CD4-positive, alpha-beta memory T cell (primary cell): ENCODE measurements around the gene DHRS3. TPM values are rescaled to one million over a fixed set of nuclear protein-coding genes. Genes with fewer than 3 reads are reported as not detected.
"Not testable (repeated sequence)": the region's sequence is repeated elsewhere in the genome, so short reads cannot be mapped to it uniquely, and the experiment has no call there.

Experiments used
- CTCF ChIA-PET: fragments of 350-600 bp; sonication (Branson Sonifier 250); formaldehyde crosslinking; loops from one replicate; lab custom pipeline; 2021; ENCODE audit warnings: inconsistent platforms; ENCODE audit not compliant: partially characterized antibody; lab: Charles Lee
- POLR2A ChIA-PET: fragments of 350-600 bp; sonication (Branson Sonifier 250); formaldehyde crosslinking; loops from one replicate; lab custom pipeline; 2021; ENCODE audit not compliant: partially characterized antibody; lab: Charles Lee
- DNase-seq, 5 donors: peaks; one replicate each; pipeline versions ENCODE4 v3.0.0 to v3.0.0-alpha.2; 2020 to 2022; ENCODE audit warnings: mixed read lengths in 1 of 5
- H3K27ac ChIP-seq: one replicate; pipeline ENCODE4 v1.7.0; 2013; ENCODE audit warnings: low read depth, low read length
- H3K27me3 ChIP-seq: 2 replicates; pipeline ENCODE4 v1.7.0; 2013; ENCODE audit warnings: mild to moderate bottlenecking, low read length, moderate library complexity; ENCODE audit not compliant: insufficient read depth
- H3K36me3 ChIP-seq: 2 replicates; pipeline ENCODE4 v1.7.0; 2013; ENCODE audit warnings: mild to moderate bottlenecking, low read length, moderate library complexity; ENCODE audit not compliant: insufficient read depth
- H3K4me1 ChIP-seq: 2 replicates; pipeline ENCODE4 v1.7.0; 2013; ENCODE audit warnings: mild to moderate bottlenecking, low read length, moderate library complexity; ENCODE audit not compliant: insufficient read depth
- H3K4me3 ChIP-seq, 2 donors: one replicate each; pipeline ENCODE4 v1.7.0; 2013; ENCODE audit warnings: low read length in 2 of 2, mild to moderate bottlenecking in 1 of 2
- H3K9me3 ChIP-seq, 2 donors: one replicate each; pipeline ENCODE4 v1.7.0; 2013; ENCODE audit warnings: low read length in 2 of 2, control low read depth in 1 of 2; ENCODE audit not compliant: control insufficient read depth in 1 of 2
- H3K27ac Mint-ChIP-seq, 7 donors: one replicate each; pipeline ENCODE4 v1.8.0; 2020 to 2021; ENCODE audit warnings: mixed read lengths in 7 of 7, mild to moderate bottlenecking in 6 of 7, inconsistent platforms in 3 of 7, moderate library complexity in 3 of 7
- H3K27me3 Mint-ChIP-seq, 2 donors: one replicate each; pipeline ENCODE4 v1.8.0; 2020 to 2021; ENCODE audit warnings: mixed read lengths in 2 of 2
- H3K36me3 Mint-ChIP-seq, 2 donors: one replicate each; pipeline ENCODE4 v1.8.0; 2020 to 2021; ENCODE audit warnings: mixed read lengths in 2 of 2, inconsistent platforms in 1 of 2, mild to moderate bottlenecking in 1 of 2
- H3K4me1 Mint-ChIP-seq, 4 donors: one replicate each; pipeline ENCODE4 v1.8.0; 2020 to 2021; ENCODE audit warnings: mixed read lengths in 4 of 4, mild to moderate bottlenecking in 1 of 4
- H3K4me3 Mint-ChIP-seq, 8 donors: one replicate each; pipeline ENCODE4 v1.8.0; 2020 to 2021; ENCODE audit warnings: mixed read lengths in 8 of 8, mild to moderate bottlenecking in 7 of 8, moderate library complexity in 6 of 8, inconsistent platforms in 3 of 8
- H3K9me3 Mint-ChIP-seq, 8 donors: one replicate each; pipeline ENCODE4 v1.8.0; 2020 to 2021; ENCODE audit warnings: mixed read lengths in 8 of 8, mild to moderate bottlenecking in 5 of 8, inconsistent platforms in 3 of 8, moderate library complexity in 1 of 8
- intact Hi-C: fragments of 100-400 bp; cut with micrococcal nuclease; formaldehyde crosslinking; loops from one replicate; pipeline ENCODE4 v1.15.1; 2023
- polyA plus RNA-seq, 2 donors: library from polyadenylated mRNA; unstranded; fragments of 300-500 nt; fragmentation: Illumina TruSeq; gene quantifications; one replicate each; pipeline ENCODE4 v1.2.3, GENCODE V29; 2021
- total RNA-seq, 2 experiments: library from RNA; stranded (reverse); gene quantifications; one replicate each; pipeline ENCODE4 v1.2.3, GENCODE V29; 2021

Gene DHRS3
- total and polyA plus RNA-seq, 4 experiments from 2014 or later: 30.1 to 91.8 (median 64.0) TPM

- H3K27me3 ChIP-seq: no peaks in the 10 kb centered on the region
- no peak for DNase-seq
- peaks cover 0 to 2% of the 10 kb centered on the region in 2 donors for H3K27me3 Mint-ChIP-seq
- H3K36me3 ChIP-seq: no peaks in the 10 kb centered on the region
- intact Hi-C loops: no loop called here
- H3K9me3 ChIP-seq: no peaks in the 10 kb centered on the region
- H3K27ac ChIP-seq: no peak overlapping the region
- H3K9me3 Mint-ChIP-seq: peaks cover 0 to 19% (median 16%) of the 10 kb centered on the region in 8 donors
- ChIA-PET CTCF (interaction anchor here (1.2 kb wide), 1 partner anchor 119 kb away, joined by 3 read pairs; no protein-coding TSS in a partner anchor), POLR2A (no interaction called here)
- peaks cover 0 to 2% (median 0%) of the 10 kb centered on the region in 4 donors for H3K4me1 Mint-ChIP-seq
- peaks cover 19 to 25% of the 10 kb centered on the region in 2 donors for H3K36me3 Mint-ChIP-seq
- no peaks in the 10 kb centered on the region for H3K4me1 ChIP-seq
- H3K4me3 ChIP-seq: no peak overlapping the region
- no peak overlapping the region for H3K27ac Mint-ChIP-seq
- no peak overlapping the region for H3K4me3 Mint-ChIP-seq
These were observed 78.1 kb downstream of the DHRS3 start for GRCh38 chr1:12539705-12540579.

GRCh38 chr1:12539320-12539704 lies 78.7 kb downstream of the DHRS3 start:
- Mint-ChIP-seq H3K4me3 (no peak overlapping the region), H3K27ac (no peak overlapping the region), H3K4me1 (peaks cover 0 to 2% (median 0%) of the 10 kb centered on the region in 4 donors), H3K36me3 (peaks cover 19 to 25% of the 10 kb centered on the region in 2 donors), H3K9me3 (peaks cover 0 to 19% (median 16%) of the 10 kb centered on the region in 8 donors), H3K27me3 (peaks cover 0 to 2% of the 10 kb centered on the region in 2 donors)
- Histone ChIP-seq H3K36me3 (no peaks in the 10 kb centered on the region), H3K27ac (no peak overlapping the region), H3K27me3 (no peaks in the 10 kb centered on the region), H3K4me1 (no peaks in the 10 kb centered on the region), H3K9me3 (no peaks in the 10 kb centered on the region), H3K4me3 (no peak overlapping the region)
- no peak for DNase-seq
- intact Hi-C loops: no loop called here
- ChIA-PET POLR2A (interaction anchor here (0.7 kb wide), 1 partner anchor 710 kb away, joined by 5 read pairs; no protein-coding TSS in a partner anchor), CTCF (no interaction called here)

DNA sequence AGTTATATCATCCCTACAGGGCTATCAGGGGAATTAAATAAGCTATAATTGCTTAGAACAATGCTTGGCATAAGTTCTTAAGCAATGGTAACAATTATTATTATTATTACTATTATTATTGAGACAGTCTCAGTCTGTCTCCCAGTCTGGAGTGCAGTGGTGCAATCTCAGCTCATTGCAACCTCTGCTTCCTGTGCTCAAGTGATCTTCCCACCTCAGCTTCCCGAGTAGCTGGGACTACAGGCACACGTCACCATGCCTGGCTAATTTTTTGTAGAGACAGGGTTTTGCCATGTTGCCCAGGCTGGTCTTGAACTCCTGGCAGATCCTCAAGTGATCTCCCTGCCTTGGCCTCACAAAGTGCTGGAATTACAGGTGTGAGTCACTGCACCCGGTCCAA lies 79.5 kb downstream of the DHRS3 start:
- H3K4me3 ChIP-seq, H3K27ac Mint-ChIP-seq, DNase-seq, CTCF ChIA-PET, H3K4me1 Mint-ChIP-seq, H3K4me3 Mint-ChIP-seq, H3K9me3 ChIP-seq, H3K27ac ChIP-seq, intact Hi-C loops, H3K27me3 ChIP-seq, H3K27me3 Mint-ChIP-seq, H3K4me1 ChIP-seq, H3K36me3 ChIP-seq: not testable (repeated sequence)
- Mint-ChIP-seq H3K36me3 (peaks cover 22 to 25% of the 10 kb centered on the region in 2 donors), H3K9me3 (peaks cover 0 to 19% (median 16%) of the 10 kb centered on the region in 8 donors)
- POLR2A ChIA-PET: interaction anchor here (1.2 kb wide), 1 partner anchor 28 kb away, joined by 4 read pairs; no protein-coding TSS in a partner anchor

GRCh38 chr1:12537906-12538461 lies 80.0 kb downstream of the DHRS3 start:
- POLR2A ChIA-PET: interaction anchor here (1.2 kb wide), 1 partner anchor 27 kb away, joined by 4 read pairs; no protein-coding TSS in a partner anchor

DNA sequence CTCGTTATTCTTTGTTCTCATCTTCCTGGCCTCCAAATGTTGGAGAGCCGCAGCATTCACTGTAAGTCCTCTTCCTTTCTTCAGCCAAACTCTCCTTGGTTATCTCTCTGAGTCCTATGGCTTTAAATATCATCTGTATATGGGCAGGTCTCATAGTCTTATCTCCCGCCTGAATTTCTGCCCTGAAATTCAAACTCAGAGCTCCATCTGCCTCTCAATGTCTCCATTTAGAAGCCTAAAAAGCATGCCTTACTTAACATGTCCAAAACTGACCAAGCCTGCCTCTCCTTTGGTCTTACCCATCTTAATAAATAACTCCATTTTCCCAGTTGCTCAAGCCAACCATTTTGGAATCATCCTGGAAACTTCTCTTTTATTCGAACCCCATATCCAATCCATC lies 80.7 kb downstream of the DHRS3 start:
- Histone ChIP-seq H3K4me3 (no peak overlapping the region), H3K27me3 (no peaks in the 10 kb centered on the region), H3K27ac (no peak overlapping the region), H3K36me3 (no peaks in the 10 kb centered on the region), H3K4me1 (no peaks in the 10 kb centered on the region), H3K9me3 (no peaks in the 10 kb centered on the region)
- H3K4me3 Mint-ChIP-seq: no peak overlapping the region
- POLR2A ChIA-PET: interaction anchor here (1.2 kb wide), 1 partner anchor 27 kb away, joined by 4 read pairs; no protein-coding TSS in a partner anchor
- DNase-seq: no peak
- peaks cover 22 to 28% of the 10 kb centered on the region in 2 donors for H3K36me3 Mint-ChIP-seq
- H3K4me1 Mint-ChIP-seq: peaks cover 0 to 2% (median 0%) of the 10 kb centered on the region in 4 donors
- peak overlapping the region in 1 of 7 donors; percentile 7 for H3K27ac Mint-ChIP-seq
- H3K27me3 Mint-ChIP-seq: no peaks in the 10 kb centered on the region
- intact Hi-C loops: no loop called here
- CTCF ChIA-PET: no interaction called here
- peaks cover 0 to 19% (median 16%) of the 10 kb centered on the region in 8 donors for H3K9me3 Mint-ChIP-seq

More at GRCh38 chr1:12537906-12538461, 80.0 kb downstream of the DHRS3 start:
- Mint-ChIP-seq H3K9me3 (peaks cover 0 to 19% (median 16%) of the 10 kb centered on the region in 8 donors), H3K36me3 (peaks cover 22 to 27% of the 10 kb centered on the region in 2 donors), H3K27me3 (no peaks in the 10 kb centered on the region), H3K4me1 (peaks cover 0 to 2% (median 0%) of the 10 kb centered on the region in 4 donors), H3K27ac (no peak overlapping the region), H3K4me3 (no peak overlapping the region)
- Histone ChIP-seq H3K9me3 (no peaks in the 10 kb centered on the region), H3K4me1 (no peaks in the 10 kb centered on the region), H3K36me3 (no peaks in the 10 kb centered on the region), H3K27ac (no peak overlapping the region), H3K27me3 (no peaks in the 10 kb centered on the region), H3K4me3 (no peak overlapping the region)
- CTCF ChIA-PET: no interaction called here
- DNase-seq: no peak
- intact Hi-C loops: no loop called here

- no peak overlapping the region for H3K4me3 Mint-ChIP-seq
- intact Hi-C loops: no loop called here
- ChIA-PET POLR2A (no interaction called here), CTCF (no interaction called here)
- Histone ChIP-seq H3K4me3 (no peak overlapping the region), H3K27ac (no peak overlapping the region), H3K9me3 (no peaks in the 10 kb centered on the region), H3K27me3 (no peaks in the 10 kb centered on the region), H3K36me3 (no peaks in the 10 kb centered on the region), H3K4me1 (no peaks in the 10 kb centered on the region)
- no peak overlapping the region for H3K27ac Mint-ChIP-seq
- peaks cover 0 to 3% (median 0%) of the 10 kb centered on the region in 4 donors for H3K4me1 Mint-ChIP-seq
- H3K9me3 Mint-ChIP-seq: peaks cover 0 to 19% (median 16%) of the 10 kb centered on the region in 8 donors
- DNase-seq: no peak
- H3K27me3 Mint-ChIP-seq: no peaks in the 10 kb centered on the region
- peaks cover 22 to 29% of the 10 kb centered on the region in 2 donors for H3K36me3 Mint-ChIP-seq
These were observed 81.9 kb downstream of the DHRS3 start for GRCh38 chr1:12536023-12536639.
